H1 (cell line): ENCODE results near the gene NEK9. TPM values are rescaled to one million over a fixed set of nuclear protein-coding genes. Genes with fewer than 3 reads are reported as not detected.
"Not testable (repeated sequence)": the region's sequence is repeated elsewhere in the genome, so short reads cannot be mapped to it uniquely, and the experiment has no call there.

Experiments
- CTCF ChIA-PET: fragments of 300-600 bp; sonication (Branson Sonifier 250); formaldehyde crosslinking; loops from one replicate; lab custom pipeline; 2021; ENCODE audit not compliant: partially characterized antibody; lab: Charles Lee
- POLR2A ChIA-PET: fragments of 300-600 bp; sonication (Branson Sonifier 250); formaldehyde crosslinking; loops from one replicate; lab custom pipeline; 2021; ENCODE audit warnings: inconsistent platforms; ENCODE audit not compliant: partially characterized antibody; lab: Charles Lee
- DNase-seq, 2 experiments: peaks; one replicate each; pipeline versions ENCODE4 v3.0.0 to v3.0.0-alpha.2; 2010 to 2022; ENCODE audit warnings: low spot score in 2 of 2, low read depth in 1 of 2, mixed read lengths in 1 of 2
- FAIRE-seq: peaks from 2 replicates; lab custom pipeline; 2011; peaks lifted over from hg19 to GRCh38; lab: Jason Lieb, UNC
- H2AFZ ChIP-seq: 2 replicates; pipeline ENCODE4 v1.8.1; 2012; ENCODE audit warnings: low read length, inconsistent platforms
- H2AK5ac ChIP-seq: 2 replicates; pipeline ENCODE4 v1.6.1; 2013; ENCODE audit warnings: low read depth, low read length
- H2BK120ac ChIP-seq: replicated peaks from 2 replicates; pipeline ENCODE3; 2013; ENCODE audit warnings: low read depth, low read length, inconsistent platforms
- H2BK12ac ChIP-seq: 2 replicates; pipeline ENCODE4 v1.6.1; 2013; ENCODE audit warnings: low read depth, low read length
- H2BK15ac ChIP-seq: 2 replicates; pipeline ENCODE4 v1.6.1; 2013; ENCODE audit warnings: low read length
- H2BK20ac ChIP-seq: 2 replicates; pipeline ENCODE4 v1.6.1; 2013; ENCODE audit warnings: low read length
- H2BK5ac ChIP-seq: 2 replicates; pipeline ENCODE4 v1.6.1; 2013; ENCODE audit warnings: low read depth, low read length
- H3K14ac ChIP-seq: 2 replicates; pipeline ENCODE4 v1.6.1; 2013; ENCODE audit warnings: inconsistent platforms; ENCODE audit not compliant: insufficient read length
- H3K18ac ChIP-seq: 2 replicates; pipeline ENCODE4 v1.6.1; 2013; ENCODE audit warnings: low read length; ENCODE audit errors: extremely low read depth
- H3K23ac ChIP-seq: 2 replicates; pipeline ENCODE4 v1.6.1; 2013; ENCODE audit warnings: inconsistent platforms; ENCODE audit not compliant: insufficient read length
- H3K23me2 ChIP-seq: 2 replicates; pipeline ENCODE4 v1.6.1; 2013; ENCODE audit warnings: low read depth, low read length
- H3K27ac ChIP-seq: 2 replicates; pipeline ENCODE4 v1.6.1; 2011; ENCODE audit warnings: low read depth, low read length, inconsistent platforms
- H3K27me3 ChIP-seq, 4 experiments: replicated peaks in 1 of 4; 1 replicate in 1 of 4; 2 replicates in 3 of 4; pipeline versions ENCODE4 v1.6.1 to v1.8.1; 2011 to 2013; ENCODE audit warnings: low read length in 3 of 4, mild to moderate bottlenecking in 3 of 4, inconsistent platforms in 2 of 4, mixed read lengths in 2 of 4, moderate library complexity in 1 of 4; ENCODE audit not compliant: control insufficient read depth in 3 of 4, insufficient read depth in 3 of 4; ENCODE audit errors: extremely low read depth in 1 of 4
- H3K36me3 ChIP-seq, 4 experiments: 2 replicates each; pipeline versions ENCODE4 v1.6.1 to v1.8.1; 2011 to 2013; ENCODE audit warnings: mild to moderate bottlenecking in 4 of 4, low read length in 3 of 4, moderate library complexity in 2 of 4, control low read depth in 1 of 4, inconsistent platforms in 1 of 4; ENCODE audit not compliant: insufficient read depth in 4 of 4, control insufficient read depth in 2 of 4
- H3K4ac ChIP-seq: replicated peaks from 2 replicates; pipeline ENCODE3; 2013; ENCODE audit warnings: low read length, low read depth, mixed read lengths, inconsistent platforms; ENCODE audit not compliant: insufficient read length
- H3K4me1 ChIP-seq, 4 experiments: replicated peaks in 1 of 4; 1 replicate in 1 of 4; 2 replicates in 3 of 4; pipeline versions ENCODE4 v1.6.1 to v1.8.1; 2011 to 2013; ENCODE audit warnings: low read length in 3 of 4, inconsistent platforms in 2 of 4, mixed read lengths in 1 of 4; ENCODE audit not compliant: insufficient read depth in 4 of 4, control insufficient read depth in 3 of 4
- H3K4me2 ChIP-seq, 2 experiments: 2 replicates each; pipeline versions ENCODE4 v1.6.1 to v1.8.1; 2011 to 2013; ENCODE audit warnings: low read depth in 2 of 2, low read length in 2 of 2, control low read depth in 1 of 2, inconsistent platforms in 1 of 2, mild to moderate bottlenecking in 1 of 2; ENCODE audit not compliant: insufficient read depth in 1 of 2
- H3K4me3 ChIP-seq, 4 experiments: fragments of 200-600, 300-600 bp in 1 of 4; sonication (generic), shearing (Covaris generic), sonication (Bioruptor Twin) in 1 of 4; 2 replicates each; pipeline versions ENCODE4 v1.5.1 to v1.8.1; 2011 to 2016; ENCODE audit warnings: low read length in 4 of 4, low read depth in 3 of 4, control low read depth in 2 of 4, inconsistent platforms in 2 of 4, mild to moderate bottlenecking in 2 of 4, mixed read lengths in 1 of 4, moderate library complexity in 1 of 4; ENCODE audit not compliant: insufficient read depth in 2 of 4; ENCODE audit errors: extremely low read depth in 1 of 4
- H3K56ac ChIP-seq: replicated peaks from 2 replicates; pipeline ENCODE3; 2013; ENCODE audit warnings: low read depth, mild to moderate bottlenecking, mixed read lengths, low read length, inconsistent platforms; ENCODE audit not compliant: insufficient read length
- H3K79me1 ChIP-seq: 2 replicates; pipeline ENCODE4 v1.6.1; 2013; ENCODE audit warnings: low read depth, low read length, control low read depth
- H3K79me2 ChIP-seq, 2 experiments: 2 replicates each; pipeline versions ENCODE4 v1.6.1 to v1.8.1; 2012 to 2013; ENCODE audit warnings: low read length in 2 of 2, mild to moderate bottlenecking in 2 of 2, inconsistent platforms in 1 of 2; ENCODE audit not compliant: insufficient read depth in 2 of 2, control insufficient read depth in 1 of 2
- H3K9ac ChIP-seq, 4 experiments: replicated peaks in 1 of 4; 1 replicate in 1 of 4; 2 replicates in 3 of 4; pipeline versions ENCODE4 v1.6.1 to v1.8.1; 2011 to 2013; ENCODE audit warnings: low read depth in 3 of 4, low read length in 3 of 4, control low read depth in 2 of 4, mild to moderate bottlenecking in 2 of 4, moderate library complexity in 2 of 4, inconsistent platforms in 1 of 4; ENCODE audit errors: extremely low read depth in 1 of 4
- H3K9me3 ChIP-seq, 2 experiments: 2 replicates each; pipeline versions ENCODE4 v1.6.1 to v1.8.1; 2012 to 2013; ENCODE audit warnings: mild to moderate bottlenecking in 2 of 2, moderate library complexity in 2 of 2, control low read depth in 1 of 2, inconsistent platforms in 1 of 2, low read depth in 1 of 2, low read length in 1 of 2, mixed read lengths in 1 of 2; ENCODE audit not compliant: insufficient read depth in 2 of 2
- H4K20me1 ChIP-seq, 2 experiments: replicated peaks in 1 of 2; 2 replicates each; pipeline versions ENCODE3 to v1.8.1; 2011 to 2013; ENCODE audit warnings: inconsistent platforms in 2 of 2, low read length in 2 of 2, mild to moderate bottlenecking in 1 of 2; ENCODE audit not compliant: insufficient read depth in 2 of 2, control insufficient read depth in 1 of 2
- H4K5ac ChIP-seq: 2 replicates; pipeline ENCODE4 v1.6.1; 2013; ENCODE audit warnings: low read length, low read depth, mixed read lengths, inconsistent platforms; ENCODE audit not compliant: insufficient read length
- H4K8ac ChIP-seq: 2 replicates; pipeline ENCODE4 v1.8.0; 2013; ENCODE audit warnings: mild to moderate bottlenecking, moderate library complexity, low read length, inconsistent platforms; ENCODE audit not compliant: insufficient read depth; ENCODE audit errors: extremely low read depth
- H4K91ac ChIP-seq: replicated peaks from 2 replicates; pipeline ENCODE3; 2013; ENCODE audit warnings: low read length, mixed read lengths, inconsistent platforms; ENCODE audit not compliant: insufficient read length
- WGBS, 2 experiments: shearing (Covaris generic) in 1 of 2; methylation state at CpG; one replicate each; pipeline versions ENCODE4 v1.1.6 to v1.1.7; 2013 to 2015; ENCODE audit warnings: low lambda C conversion rate in 2 of 2, mixed read lengths in 2 of 2, inconsistent platforms in 1 of 2, low coverage in 1 of 2, missing lambda C conversion rate in 1 of 2; ENCODE audit not compliant: insufficient replicate concordance in 2 of 2, insufficient coverage in 1 of 2, insufficient read length in 1 of 2; ENCODE audit errors: extremely low coverage in 1 of 2, missing lambda C conversion rate in 1 of 2; 5-methylcytosine and 5-hydroxymethylcytosine counted together
- polyA plus RNA-seq, 7 experiments: library from polyadenylated mRNA; depleted of rRNA in 3 of 7; stranded (reverse) in 5 of 7; unstranded in 2 of 7; fragments of >200 nt in 5 of 7; fragments of 200-250 nt in 2 of 7; gene quantifications; 1 replicate in 5 of 7; 2 replicates in 1 of 7; 4 replicates in 1 of 7; pipeline versions ENCODE4 v1.2.1 to v1.2.3, GENCODE V29; 2011 to 2013; ENCODE audit warnings: missing spikeins in 2 of 7, mixed read lengths in 2 of 7
- total RNA-seq: library from RNA; stranded (reverse); fragmentation: NEBNext Ultra II Directional; extraction: Animal tissue kit (Norgen Biotek cat#: 25700); gene quantifications from 2 replicates; pipeline ENCODE4 v1.2.1, GENCODE V29; 2021

NEK9 gene
- total and polyA plus RNA-seq, 2 of the 8 experiments (the other 6 are each of a cell fraction or from before 2014, with no cell fraction given) = 16.0 to 43.6 TPM

DNA sequence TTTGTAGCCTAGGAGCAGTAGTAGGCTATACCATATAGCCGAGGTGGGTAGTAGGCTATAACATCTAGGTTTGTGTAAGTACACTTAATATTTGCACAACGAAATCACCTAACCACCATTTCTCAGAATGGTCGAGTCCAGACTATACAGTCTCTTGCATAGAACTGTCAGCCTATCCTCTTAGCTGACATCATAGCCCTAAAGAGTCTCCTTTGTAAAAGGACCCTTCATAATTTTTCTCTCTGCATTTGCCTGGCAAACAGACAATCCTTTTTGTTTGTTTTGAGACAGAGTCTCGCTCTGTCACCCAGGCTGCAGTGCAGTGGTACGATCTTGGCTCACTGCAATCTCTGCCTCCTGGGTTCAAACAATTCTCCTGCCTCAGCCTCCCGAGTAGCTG, 23.8 kb upstream of the NEK9 start:
- H4K20me1 ChIP-seq, H3K27me3 ChIP-seq, POLR2A ChIA-PET, FAIRE-seq, H3K56ac ChIP-seq, H2AK5ac ChIP-seq, H2BK20ac ChIP-seq, H3K79me1 ChIP-seq, H3K18ac ChIP-seq, H2BK12ac ChIP-seq, H2BK5ac ChIP-seq, H3K9me3 ChIP-seq, H3K36me3 ChIP-seq, H3K23me2 ChIP-seq, H3K4me1 ChIP-seq, DNase-seq, CTCF ChIA-PET, H2BK120ac ChIP-seq, H3K4me3 ChIP-seq, H2BK15ac ChIP-seq, H3K14ac ChIP-seq, H4K91ac ChIP-seq, H2AFZ ChIP-seq, H3K4me2 ChIP-seq, H4K8ac ChIP-seq, H3K9ac ChIP-seq, H3K27ac ChIP-seq, H3K23ac ChIP-seq, H4K5ac ChIP-seq, H3K4ac ChIP-seq: not testable (repeated sequence)
- peaks cover 4 to 11% of the 10 kb centered on the region in 2 experiments; a peak in 3 of 4 replicates for H3K79me2 ChIP-seq
- WGBS, 2 experiments = 70% methylated on average over 6 of the region's 6 CpGs; no CpG with 5 or more reads in 1 of the 2 experiments
